Astrocyte (in vitro differentiated cells and primary cell): ENCODE measurements around the gene ZNF101. TPM values are rescaled to one million over a fixed set of nuclear protein-coding genes. Genes with fewer than 3 reads are reported as not detected.
A peak's percentile ranks its signal among the peaks of the same experiment; 100 is the strongest.

ENCODE experiments used
- DNase-seq: peaks from one replicate; pipeline ENCODE4 v3.0.0-alpha.2; 2010; ENCODE audit warnings: low read depth
- FAIRE-seq: peaks from 2 replicates; lab custom pipeline; 2011; peaks lifted over from hg19 to GRCh38; lab: Jason Lieb, UNC
- H2AFZ ChIP-seq: 2 replicates; pipeline ENCODE4 v1.6.0; 2012; ENCODE audit warnings: low read depth, low read length, inconsistent platforms
- H3K27ac ChIP-seq: 2 replicates; pipeline ENCODE4 v1.5.1; 2011; ENCODE audit warnings: low read depth, low read length, inconsistent platforms
- H3K27me3 ChIP-seq: 2 replicates; pipeline ENCODE4 v1.6.0; 2011; ENCODE audit warnings: low read length, inconsistent platforms; ENCODE audit not compliant: insufficient read depth
- H3K36me3 ChIP-seq: 2 replicates; pipeline ENCODE4 v1.5.1; 2011; ENCODE audit warnings: low read length, inconsistent platforms; ENCODE audit not compliant: insufficient read depth
- H3K4me1 ChIP-seq: 2 replicates; pipeline ENCODE4 v1.5.1; 2011; ENCODE audit warnings: low read length, inconsistent platforms; ENCODE audit not compliant: insufficient read depth
- H3K4me2 ChIP-seq: 2 replicates; pipeline ENCODE4 v1.6.0; 2012; ENCODE audit warnings: low read length, inconsistent platforms
- H3K4me3 ChIP-seq: 2 replicates; pipeline ENCODE4 v1.5.1; 2011; ENCODE audit warnings: low read depth, mild to moderate bottlenecking, low read length, inconsistent platforms; ENCODE audit not compliant: insufficient read depth
- H3K79me2 ChIP-seq: 2 replicates; pipeline ENCODE4 v1.6.0; 2012; ENCODE audit warnings: mild to moderate bottlenecking, low read length, inconsistent platforms; ENCODE audit not compliant: insufficient read depth
- H3K9ac ChIP-seq: 2 replicates; pipeline ENCODE4 v1.6.0; 2012; ENCODE audit warnings: mild to moderate bottlenecking, low read length, inconsistent platforms
- H3K9me3 ChIP-seq: 2 replicates; pipeline ENCODE4 v1.5.1; 2012; ENCODE audit warnings: low read depth, mild to moderate bottlenecking, low read length, inconsistent platforms; ENCODE audit not compliant: insufficient read depth
- H4K20me1 ChIP-seq: 2 replicates; pipeline ENCODE4 v1.6.0; 2012; ENCODE audit warnings: low read length, inconsistent platforms; ENCODE audit not compliant: insufficient read depth
- H3K27ac Mint-ChIP-seq: one replicate; pipeline ENCODE4 v1.8.0; 2021; ENCODE audit warnings: mild to moderate bottlenecking, mixed read lengths; ENCODE audit not compliant: unreplicated experiment
- H3K27me3 Mint-ChIP-seq: one replicate; pipeline ENCODE4 v1.8.0; 2021; ENCODE audit warnings: low read depth, mixed read lengths; ENCODE audit not compliant: unreplicated experiment
- H3K36me3 Mint-ChIP-seq: one replicate; pipeline ENCODE4 v1.8.0; 2021; ENCODE audit warnings: low read depth, mixed read lengths; ENCODE audit not compliant: unreplicated experiment
- H3K4me1 Mint-ChIP-seq: one replicate; pipeline ENCODE4 v1.8.0; 2021; ENCODE audit warnings: low read depth, mixed read lengths; ENCODE audit not compliant: unreplicated experiment
- H3K4me3 Mint-ChIP-seq: one replicate; pipeline ENCODE4 v1.8.0; 2021; ENCODE audit warnings: mild to moderate bottlenecking, moderate library complexity, mixed read lengths; ENCODE audit not compliant: unreplicated experiment
- H3K9me3 Mint-ChIP-seq: one replicate; pipeline ENCODE4 v1.8.0; 2021; ENCODE audit warnings: mild to moderate bottlenecking, mixed read lengths; ENCODE audit not compliant: unreplicated experiment
- EZH2 ChIP-seq: IDR thresholded peaks from 2 replicates; pipeline ENCODE4 v1.6.1; 2012; ENCODE audit warnings: mild to moderate bottlenecking, low read length, inconsistent platforms; ENCODE audit not compliant: insufficient read depth
- total RNA-seq: library from RNA; stranded (reverse); gene quantifications from 2 replicates; pipeline ENCODE4 v1.2.1, GENCODE V29; 2021
- TF ChIP-seq, protein P1 (sequence below): IDR thresholded peaks from 2 replicates; pipeline ENCODE4 v1.5.1; 2011; ENCODE audit warnings: low read depth, mild to moderate bottlenecking, inconsistent platforms, low read length, moderate library complexity; ENCODE audit not compliant: insufficient read depth

ZNF101 gene
- total RNA-seq, 1 donor from 2014 or later = 8.9 TPM

GRCh38 chr19:19659646-19660245 lies 8.9 kb upstream of the ZNF101 start:
- peaks cover 40% of the 10 kb centered on the region for H4K20me1 ChIP-seq
- peaks cover 16% of the 10 kb centered on the region for H3K4me1 ChIP-seq
- no peak overlapping the region for H2AFZ ChIP-seq
- no peaks in the 10 kb centered on the region for H3K27me3 ChIP-seq
- no peak overlapping the region for H3K9ac ChIP-seq
- no peak for FAIRE-seq
- no peaks in the 10 kb centered on the region for H3K36me3 Mint-ChIP-seq
- H3K36me3 ChIP-seq = peaks cover 17% of the 10 kb centered on the region
- no peak overlapping the region for H3K4me3 ChIP-seq
- H3K4me3 Mint-ChIP-seq = no peak overlapping the region
- TF ChIP-seq, protein P1, sequence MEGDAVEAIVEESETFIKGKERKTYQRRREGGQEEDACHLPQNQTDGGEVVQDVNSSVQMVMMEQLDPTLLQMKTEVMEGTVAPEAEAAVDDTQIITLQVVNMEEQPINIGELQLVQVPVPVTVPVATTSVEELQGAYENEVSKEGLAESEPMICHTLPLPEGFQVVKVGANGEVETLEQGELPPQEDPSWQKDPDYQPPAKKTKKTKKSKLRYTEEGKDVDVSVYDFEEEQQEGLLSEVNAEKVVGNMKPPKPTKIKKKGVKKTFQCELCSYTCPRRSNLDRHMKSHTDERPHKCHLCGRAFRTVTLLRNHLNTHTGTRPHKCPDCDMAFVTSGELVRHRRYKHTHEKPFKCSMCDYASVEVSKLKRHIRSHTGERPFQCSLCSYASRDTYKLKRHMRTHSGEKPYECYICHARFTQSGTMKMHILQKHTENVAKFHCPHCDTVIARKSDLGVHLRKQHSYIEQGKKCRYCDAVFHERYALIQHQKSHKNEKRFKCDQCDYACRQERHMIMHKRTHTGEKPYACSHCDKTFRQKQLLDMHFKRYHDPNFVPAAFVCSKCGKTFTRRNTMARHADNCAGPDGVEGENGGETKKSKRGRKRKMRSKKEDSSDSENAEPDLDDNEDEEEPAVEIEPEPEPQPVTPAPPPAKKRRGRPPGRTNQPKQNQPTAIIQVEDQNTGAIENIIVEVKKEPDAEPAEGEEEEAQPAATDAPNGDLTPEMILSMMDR = no peak
- no peak for TF ChIP-seq EZH2
- H3K4me1 Mint-ChIP-seq = peaks cover 7% of the 10 kb centered on the region
- H3K79me2 ChIP-seq = peaks cover 44% of the 10 kb centered on the region
- no peak overlapping the region for H3K4me2 ChIP-seq
- no peaks in the 10 kb centered on the region for H3K9me3 ChIP-seq
- no peaks in the 10 kb centered on the region for H3K9me3 Mint-ChIP-seq
- no peak for DNase-seq
- H3K27ac ChIP-seq = no peak overlapping the region
- no peak overlapping the region for H3K27ac Mint-ChIP-seq
- no peaks in the 10 kb centered on the region for H3K27me3 Mint-ChIP-seq

GRCh38 chr19:19661141-19661674 lies 7.4 kb upstream of the ZNF101 start:
- H3K9me3 Mint-ChIP-seq = no peaks in the 10 kb centered on the region
- Histone ChIP-seq H2AFZ (no peak overlapping the region), H3K79me2 (peaks cover 44% of the 10 kb centered on the region)

More at GRCh38 chr19:19661141-19661674, 7.4 kb upstream of the ZNF101 start:
- Histone ChIP-seq H3K27ac (no peak overlapping the region), H3K4me2 (peak overlapping the region; percentile 95), H3K27me3 (no peaks in the 10 kb centered on the region), H3K4me3 (no peak overlapping the region), H3K9me3 (no peaks in the 10 kb centered on the region), H3K9ac (no peak overlapping the region), H4K20me1 (peaks cover 40% of the 10 kb centered on the region), H3K4me1 (peaks cover 16% of the 10 kb centered on the region), H3K36me3 (peaks cover 12% of the 10 kb centered on the region)
- TF ChIP-seq EZH2 = no peak
- TF ChIP-seq, protein P1 = no peak
- H3K27me3 Mint-ChIP-seq = no peaks in the 10 kb centered on the region
- no peak overlapping the region for H3K27ac Mint-ChIP-seq
- FAIRE-seq (no peak), DNase-seq (no peak)
- peaks cover 7% of the 10 kb centered on the region for H3K4me1 Mint-ChIP-seq
- H3K4me3 Mint-ChIP-seq = peak overlapping the region; percentile 94
- no peaks in the 10 kb centered on the region for H3K36me3 Mint-ChIP-seq
